DMS79 treated with DMSO at 0.1 percent for 48 hours (cell line): ENCODE measurements around the gene CREB3L1.

Experiments
- DNase-seq: peaks from one replicate; lab custom pipeline; 2025; lab: John Stamatoyannopoulos, UW

The CREB3L1 gene

GRCh38 chr11:46345131-46345597, 67.7 kb downstream of the CREB3L1 start:
- DNase-seq = peak; percentile 85

DNA sequence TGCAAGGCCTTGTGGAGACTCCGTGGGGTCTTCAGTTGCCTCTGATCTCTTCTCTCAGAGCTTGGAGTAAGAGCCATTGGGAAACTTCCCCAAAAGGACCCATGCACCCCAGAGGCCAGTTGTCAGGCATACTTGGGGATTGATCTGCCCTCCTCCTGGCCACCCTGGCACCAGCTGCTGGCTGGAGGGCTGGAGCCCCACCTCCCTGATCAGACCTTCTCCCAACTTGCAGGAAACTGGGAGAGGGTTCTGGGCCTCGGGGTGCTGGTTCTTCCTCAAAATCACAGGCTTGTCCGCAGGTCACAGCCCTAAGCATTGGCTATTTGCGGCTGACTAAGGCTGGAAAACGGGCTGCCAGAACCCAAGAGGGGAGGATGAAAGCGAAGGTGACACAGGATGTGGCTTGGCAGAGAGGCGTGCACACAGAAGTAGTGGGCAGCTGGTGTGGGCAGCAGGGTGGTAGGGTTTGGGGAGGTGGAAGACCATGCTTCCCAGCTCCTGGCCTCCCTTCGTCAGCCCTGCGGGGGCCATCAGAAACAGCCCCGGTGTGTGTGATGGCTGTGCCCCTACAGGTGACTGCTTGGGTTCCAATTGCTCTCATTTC, 68.5 kb downstream of the CREB3L1 start:
- peak; percentile 36 for DNase-seq

DNA sequence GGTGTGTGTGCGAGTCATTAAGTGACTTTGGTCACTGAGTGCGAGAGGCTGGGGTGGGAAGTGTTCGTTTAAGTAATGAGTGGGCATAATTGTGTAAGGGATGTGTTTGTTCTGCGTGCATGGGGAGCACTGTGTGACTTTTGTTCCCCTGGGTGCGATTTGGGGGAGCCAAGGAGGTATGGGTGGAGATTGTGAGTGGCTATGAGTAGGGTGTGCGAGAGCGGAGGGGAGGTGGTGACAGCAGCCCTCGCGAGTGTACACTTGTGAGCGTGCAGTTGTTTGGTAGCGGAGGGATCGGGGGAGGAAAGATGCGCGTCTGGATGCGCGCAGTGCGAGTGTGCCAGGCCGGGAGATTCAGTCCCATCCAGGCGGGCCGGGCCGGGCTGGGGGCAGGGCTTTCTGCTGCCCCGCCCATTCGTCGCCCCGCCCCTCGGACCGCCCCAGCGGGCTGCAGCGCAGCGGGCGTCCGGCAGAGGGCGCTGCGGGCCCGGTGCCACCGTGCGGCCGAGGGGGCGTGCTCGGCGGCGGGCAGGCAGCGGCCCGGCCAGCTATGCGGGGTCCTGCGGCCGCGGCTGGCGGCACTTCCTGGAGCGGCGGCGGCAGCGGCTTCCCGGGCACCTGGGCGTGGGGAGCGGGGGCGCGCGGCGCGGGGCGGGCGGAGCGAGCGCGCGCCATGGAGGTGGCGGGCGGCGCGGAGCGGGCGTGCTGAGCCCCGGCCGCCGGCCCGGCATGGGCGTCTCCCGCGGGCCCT, 69.6 kb downstream of the CREB3L1 start, which contains the start of gene DGKZ:
DGKZ (plus strand) TSS at position 578 of the 751 bp plus-strand sequence. CDS start 197 bp downstream, outside the sequence.
- peak; percentile 91 for DNase-seq

- no peak for DNase-seq
Measured at GRCh38 chr11:46347637-46348311, 70.3 kb downstream of the CREB3L1 start.

- peak; percentile 30 for DNase-seq
Measured at GRCh38 chr11:46348566-46349401, 71.3 kb downstream of the CREB3L1 start.

- no peak for DNase-seq
Measured at GRCh38 chr11:46350695-46351094, 73.2 kb downstream of the CREB3L1 start.

- no peak for DNase-seq
Measured at GRCh38 chr11:46351148-46351547, 73.7 kb downstream of the CREB3L1 start.

DNA sequence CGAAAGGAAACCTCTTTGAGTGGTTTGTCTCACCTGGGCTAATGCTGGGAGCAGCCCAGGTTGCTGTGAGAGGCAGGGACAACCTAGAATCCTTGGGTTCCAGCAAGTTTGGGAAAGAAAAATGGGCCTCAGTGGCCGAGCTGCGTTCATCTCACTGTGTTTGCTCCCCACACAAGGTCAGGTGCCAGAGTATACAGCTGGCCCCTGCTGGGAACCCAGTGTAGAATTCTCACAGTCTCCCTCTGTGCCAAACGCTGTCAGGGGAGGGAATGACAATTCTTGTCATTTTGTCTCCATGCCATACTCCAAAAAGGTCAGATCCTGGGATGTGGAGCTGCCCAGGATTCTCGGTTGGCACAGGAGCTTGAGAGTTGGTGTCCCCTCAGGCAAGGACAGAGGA, 74.1 kb downstream of the CREB3L1 start:
- DNase-seq = no peak

- no peak for DNase-seq
Measured at GRCh38 chr11:46352063-46352841, 74.8 kb downstream of the CREB3L1 start.

DNA sequence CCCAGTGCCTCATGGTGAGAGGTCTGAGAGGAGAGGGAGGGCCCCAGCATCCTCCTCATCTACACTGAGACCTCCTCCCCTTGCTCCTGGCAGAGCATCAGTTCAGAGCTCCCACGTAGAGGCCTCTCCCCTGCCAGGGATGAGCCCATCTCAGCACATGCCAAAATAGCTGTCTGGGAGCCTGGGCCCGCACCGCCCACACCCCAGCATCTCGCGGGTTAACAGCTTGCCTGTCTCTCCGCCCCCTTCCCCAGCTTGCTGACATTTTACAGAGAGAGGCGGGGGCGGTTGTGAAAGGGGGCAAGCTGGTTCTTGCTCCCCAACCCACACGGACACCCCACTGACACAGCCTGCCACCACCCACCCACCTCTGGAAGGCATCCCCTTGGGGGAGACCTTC, 76.2 kb downstream of the CREB3L1 start:
- DNase-seq = no peak

DNA sequence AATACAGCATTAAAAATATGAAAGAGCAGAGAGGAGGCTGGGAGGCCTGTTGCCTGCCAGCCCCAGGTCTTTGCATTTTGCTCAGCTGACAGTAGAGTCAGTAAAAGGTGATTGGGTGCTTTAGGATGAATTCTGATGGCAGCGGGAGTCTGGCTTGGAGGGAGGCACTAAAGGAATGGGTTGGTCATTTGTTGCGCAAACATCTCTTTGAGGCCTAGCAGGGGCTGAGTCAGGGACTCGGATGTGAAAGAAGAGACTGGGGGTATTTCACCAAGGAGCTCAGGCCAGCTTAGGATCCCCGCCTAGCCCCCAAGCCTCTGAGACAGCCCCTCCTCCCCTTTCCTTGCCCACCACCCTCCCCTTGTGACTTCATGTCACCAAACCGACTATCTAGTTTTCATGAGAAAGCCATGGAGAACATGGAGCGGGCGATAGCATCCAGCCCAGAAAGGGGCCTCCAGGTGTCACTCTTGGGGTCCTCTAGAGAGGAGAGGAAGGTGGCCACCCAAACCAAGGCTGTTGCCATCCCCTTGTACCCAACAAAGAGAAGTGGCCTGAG, 79.5 kb downstream of the CREB3L1 start:
- no peak for DNase-seq

DNA sequence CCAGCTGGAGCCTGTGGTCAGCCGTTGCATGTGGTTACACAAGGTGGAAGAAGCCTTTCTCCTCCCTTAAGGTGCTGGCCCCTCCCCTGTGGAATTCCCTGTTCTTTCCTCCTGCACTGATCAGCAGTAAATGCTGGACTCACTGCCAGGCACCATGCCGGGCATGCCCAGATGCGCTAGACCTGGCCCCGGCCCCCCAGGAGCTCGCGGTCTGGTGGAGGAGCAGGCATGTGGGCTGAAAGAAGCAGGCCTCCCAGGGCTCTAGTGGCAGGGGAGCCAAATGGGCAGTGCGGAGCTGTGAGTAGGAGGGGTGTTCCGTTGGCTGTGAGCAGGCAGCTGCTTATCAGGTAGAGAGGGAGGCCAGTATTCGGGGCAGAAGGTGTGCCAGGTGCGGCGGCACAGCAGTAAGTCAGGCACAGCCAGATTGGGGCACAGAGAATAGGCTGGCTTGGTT, 80.0 kb downstream of the CREB3L1 start:
- peak; percentile 51 for DNase-seq

GRCh38 chr11:46359953-46360352, 82.5 kb downstream of the CREB3L1 start:
- no peak for DNase-seq

- no peak for DNase-seq
Measured at GRCh38 chr11:46360878-46361277, 83.4 kb downstream of the CREB3L1 start.

- DNase-seq = no peak
Measured at GRCh38 chr11:46361283-46362155, 84.1 kb downstream of the CREB3L1 start.

DNA sequence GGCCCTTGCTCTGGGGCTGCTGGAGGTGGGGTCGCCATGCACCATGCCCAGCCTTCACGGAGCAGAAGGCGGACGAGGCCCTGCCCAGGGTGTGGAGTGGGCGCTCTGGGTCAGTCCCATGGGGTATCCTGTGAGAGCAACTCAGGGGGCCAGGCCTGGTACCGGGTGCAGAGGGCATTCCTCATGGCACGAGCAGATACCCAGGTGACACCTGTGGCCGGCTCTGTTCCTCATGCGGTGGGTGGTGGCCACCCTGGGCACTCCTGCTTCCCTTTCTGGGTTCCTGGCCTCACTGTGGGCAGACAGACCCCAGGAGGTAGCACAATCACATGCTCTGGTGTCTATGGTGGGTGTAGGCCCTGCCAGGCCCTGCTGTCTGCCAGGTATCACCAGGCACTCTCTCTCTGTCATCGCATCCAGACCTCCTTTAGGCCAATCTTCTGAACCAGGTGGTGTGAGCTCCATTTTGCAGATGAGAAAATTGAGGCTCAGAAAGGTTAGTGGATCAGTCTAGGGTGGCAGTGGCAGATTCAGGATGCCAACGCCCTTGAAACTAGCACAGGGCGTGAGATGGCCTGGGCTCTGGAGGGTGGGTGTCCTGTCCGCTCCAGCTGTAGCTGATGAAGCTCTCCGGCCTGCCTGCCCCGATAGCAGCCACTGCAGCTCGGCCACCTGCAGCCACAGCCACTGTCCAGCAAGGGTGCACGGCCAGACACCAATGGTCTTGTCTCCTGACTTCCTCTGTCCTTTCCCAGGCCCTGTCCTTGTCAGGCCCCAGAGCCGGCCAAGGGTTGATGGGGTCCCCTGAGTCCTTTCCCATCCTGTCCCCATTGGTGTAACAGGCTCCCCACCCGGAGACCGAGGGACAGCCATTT, 84.9 kb downstream of the CREB3L1 start:
- DNase-seq = no peak

DNA sequence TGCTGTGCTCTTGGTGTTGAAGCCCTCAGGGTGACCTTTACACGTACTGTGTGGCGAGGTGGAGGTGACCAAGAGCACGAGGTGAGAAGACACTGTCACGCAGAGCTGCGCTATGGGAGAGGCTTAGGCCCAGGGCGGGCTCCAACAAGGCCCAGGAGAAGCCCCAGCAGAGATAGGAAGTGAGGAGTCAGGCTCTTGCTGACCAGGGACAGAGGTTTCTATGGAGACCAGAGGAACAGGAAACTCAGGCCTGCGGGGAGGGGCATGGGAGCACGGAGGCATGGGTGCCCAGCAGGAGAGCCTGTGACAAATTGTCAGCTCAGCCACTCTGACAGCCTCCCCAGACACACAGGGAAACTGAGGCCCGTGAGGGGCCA, 85.6 kb downstream of the CREB3L1 start:
- DNase-seq = no peak

DNA sequence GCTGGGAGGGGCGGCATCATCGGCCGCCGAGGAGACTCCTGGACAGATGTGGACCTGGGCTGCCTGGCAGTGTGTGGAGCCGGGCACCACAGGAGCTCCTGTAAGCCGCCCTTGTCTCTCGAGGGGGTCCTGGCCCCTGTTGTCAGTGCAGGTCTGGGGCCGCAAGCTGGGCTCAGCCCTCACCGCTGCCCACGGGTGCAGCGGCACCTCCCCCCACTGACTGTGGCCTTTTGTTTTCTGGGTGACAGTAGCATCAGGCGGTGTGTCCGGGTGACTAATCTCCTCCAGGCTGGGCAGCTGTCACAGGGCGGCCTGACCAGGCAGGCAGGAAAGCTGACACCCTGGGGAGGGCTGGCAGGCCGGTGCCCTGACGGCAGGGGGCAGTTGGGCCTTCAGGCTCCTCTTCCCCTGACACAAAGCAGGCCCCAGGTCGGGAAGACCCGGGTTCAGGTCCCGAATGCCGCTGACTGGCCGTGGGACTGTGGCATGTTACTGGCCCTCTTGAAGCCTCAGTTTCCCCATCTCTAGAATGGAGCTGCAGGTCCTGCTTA, 86.1 kb downstream of the CREB3L1 start:
- no peak for DNase-seq

GRCh38 chr11:46364056-46364455, 86.6 kb downstream of the CREB3L1 start:
- DNase-seq = no peak
